Neural crest cell (in vitro differentiated cells): ENCODE results near the gene GDPD4. TPM values are rescaled to one million over a fixed set of nuclear protein-coding genes. Genes with fewer than 3 reads are reported as not detected.

Source experiments
- DNase-seq: peaks from one replicate; pipeline ENCODE4 v3.0.0; 2021; ENCODE audit warnings: low read depth, mixed read lengths, low spot score
- H3K27ac Mint-ChIP-seq: one replicate; pipeline ENCODE4 v1.8.0; 2021; ENCODE audit warnings: mild to moderate bottlenecking, mixed read lengths; ENCODE audit not compliant: unreplicated experiment
- H3K27me3 Mint-ChIP-seq: 2 replicates; pipeline ENCODE4 v1.8.0; 2021; ENCODE audit warnings: low read depth, mild to moderate bottlenecking, mixed read lengths
- H3K36me3 Mint-ChIP-seq: 2 replicates; pipeline ENCODE4 v1.8.0; 2021; ENCODE audit warnings: low read depth, mild to moderate bottlenecking, mixed read lengths
- H3K4me1 Mint-ChIP-seq: 2 replicates; pipeline ENCODE4 v1.8.0; 2021; ENCODE audit warnings: mixed read lengths
- H3K4me3 Mint-ChIP-seq: one replicate; pipeline ENCODE4 v1.8.0; 2021; ENCODE audit warnings: mild to moderate bottlenecking, mixed read lengths
- H3K9me3 Mint-ChIP-seq: 2 replicates; pipeline ENCODE4 v1.8.0; 2021; ENCODE audit warnings: mixed read lengths
- total RNA-seq: library from RNA; stranded (reverse); gene quantifications from 2 replicates; pipeline ENCODE4 v1.2.1, GENCODE V29; 2021
- TF ChIP-seq, protein P1 (sequence below): fragments of 200-600 bp; sonication (generic); conservative IDR thresholded peaks from 2 replicates; pipeline ENCODE4 v1.5.0; 2021; ENCODE audit warnings: antibody characterized with exemption, mild to moderate bottlenecking

The GDPD4 gene
- total RNA-seq, 1 donor from 2014 or later = not detected

DNA sequence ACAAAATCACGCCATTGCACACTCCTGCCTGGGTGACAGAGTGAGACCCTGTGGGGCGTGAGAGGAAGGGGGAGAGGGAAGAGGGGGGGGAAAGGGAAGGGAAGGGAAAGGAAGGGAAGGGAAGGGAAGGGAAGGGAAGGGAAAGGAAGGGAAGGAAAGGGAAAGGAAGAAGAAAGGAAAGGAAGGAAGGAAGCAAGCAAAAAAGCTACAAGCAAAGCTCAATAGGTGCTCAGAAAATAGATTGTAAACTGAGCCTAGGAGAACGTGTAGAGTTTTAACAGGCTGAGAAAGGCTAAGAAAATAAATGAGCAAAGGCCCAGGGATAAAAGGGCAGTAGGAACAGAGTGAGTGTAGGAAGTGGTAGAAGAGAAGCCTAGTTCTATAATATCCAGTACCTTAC lies 30.8 kb upstream of the GDPD4 start:
- H3K9me3 Mint-ChIP-seq = no peaks in the 10 kb centered on the region
- H3K27ac Mint-ChIP-seq = no peak overlapping the region
- H3K27me3 Mint-ChIP-seq = no peaks in the 10 kb centered on the region
- H3K36me3 Mint-ChIP-seq = peaks cover 35% of the 10 kb centered on the region
- H3K4me1 Mint-ChIP-seq = no peaks in the 10 kb centered on the region
- TF ChIP-seq, protein P1, sequence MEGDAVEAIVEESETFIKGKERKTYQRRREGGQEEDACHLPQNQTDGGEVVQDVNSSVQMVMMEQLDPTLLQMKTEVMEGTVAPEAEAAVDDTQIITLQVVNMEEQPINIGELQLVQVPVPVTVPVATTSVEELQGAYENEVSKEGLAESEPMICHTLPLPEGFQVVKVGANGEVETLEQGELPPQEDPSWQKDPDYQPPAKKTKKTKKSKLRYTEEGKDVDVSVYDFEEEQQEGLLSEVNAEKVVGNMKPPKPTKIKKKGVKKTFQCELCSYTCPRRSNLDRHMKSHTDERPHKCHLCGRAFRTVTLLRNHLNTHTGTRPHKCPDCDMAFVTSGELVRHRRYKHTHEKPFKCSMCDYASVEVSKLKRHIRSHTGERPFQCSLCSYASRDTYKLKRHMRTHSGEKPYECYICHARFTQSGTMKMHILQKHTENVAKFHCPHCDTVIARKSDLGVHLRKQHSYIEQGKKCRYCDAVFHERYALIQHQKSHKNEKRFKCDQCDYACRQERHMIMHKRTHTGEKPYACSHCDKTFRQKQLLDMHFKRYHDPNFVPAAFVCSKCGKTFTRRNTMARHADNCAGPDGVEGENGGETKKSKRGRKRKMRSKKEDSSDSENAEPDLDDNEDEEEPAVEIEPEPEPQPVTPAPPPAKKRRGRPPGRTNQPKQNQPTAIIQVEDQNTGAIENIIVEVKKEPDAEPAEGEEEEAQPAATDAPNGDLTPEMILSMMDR = no peak
- DNase-seq = no peak
- no peak overlapping the region for H3K4me3 Mint-ChIP-seq

DNA sequence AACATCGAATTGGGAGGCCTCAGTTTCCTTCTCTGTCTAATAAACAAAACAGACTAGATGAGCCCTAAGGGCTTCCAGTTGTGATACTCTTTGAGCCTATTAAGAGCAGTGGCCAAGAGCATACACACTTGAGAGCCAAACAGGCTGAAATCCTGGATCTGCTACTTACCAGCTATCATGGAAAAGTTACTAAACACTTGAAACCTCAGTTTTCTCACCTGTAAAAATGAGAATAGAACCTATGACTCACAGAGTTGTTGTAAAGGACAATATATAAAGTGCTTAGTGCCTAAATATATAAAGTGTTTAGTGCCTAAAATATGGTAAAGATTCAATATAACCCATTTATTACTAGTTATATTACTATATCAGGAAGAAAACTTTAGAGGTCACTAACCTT lies 23.7 kb upstream of the GDPD4 start:
- H3K27me3 Mint-ChIP-seq = no peaks in the 10 kb centered on the region
- H3K9me3 Mint-ChIP-seq = no peaks in the 10 kb centered on the region
- TF ChIP-seq, protein P1 = no peak
- no peak overlapping the region for H3K4me3 Mint-ChIP-seq
- peaks cover 29% of the 10 kb centered on the region for H3K36me3 Mint-ChIP-seq
- no peak overlapping the region for H3K27ac Mint-ChIP-seq
- H3K4me1 Mint-ChIP-seq = peaks cover 6% of the 10 kb centered on the region
- no peak for DNase-seq

DNA sequence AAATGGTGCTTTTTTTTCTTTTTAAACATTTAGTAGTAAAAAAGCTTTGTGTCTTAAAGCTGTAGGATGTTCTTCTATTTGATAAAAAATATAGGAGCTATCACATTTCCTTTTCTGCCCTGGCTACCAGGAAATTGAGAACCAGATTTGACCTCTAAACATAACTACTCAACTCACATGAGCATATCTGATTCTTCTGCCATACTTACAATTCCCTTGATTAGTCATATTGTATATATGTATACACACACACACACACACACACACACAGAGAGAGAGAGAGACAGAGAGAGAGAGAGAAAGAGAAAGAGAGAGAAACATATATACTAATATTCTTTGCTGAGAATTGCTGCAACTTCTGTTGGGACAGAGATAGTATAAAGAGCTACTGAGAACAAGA lies 23.0 kb upstream of the GDPD4 start:
- DNase-seq = no peak
- no peaks in the 10 kb centered on the region for H3K27me3 Mint-ChIP-seq
- no peak overlapping the region for H3K27ac Mint-ChIP-seq
- TF ChIP-seq, protein P1 = no peak
- peaks cover 29% of the 10 kb centered on the region for H3K36me3 Mint-ChIP-seq
- peaks cover 6% of the 10 kb centered on the region for H3K4me1 Mint-ChIP-seq
- H3K4me3 Mint-ChIP-seq = no peak overlapping the region
- H3K9me3 Mint-ChIP-seq = no peaks in the 10 kb centered on the region

DNA sequence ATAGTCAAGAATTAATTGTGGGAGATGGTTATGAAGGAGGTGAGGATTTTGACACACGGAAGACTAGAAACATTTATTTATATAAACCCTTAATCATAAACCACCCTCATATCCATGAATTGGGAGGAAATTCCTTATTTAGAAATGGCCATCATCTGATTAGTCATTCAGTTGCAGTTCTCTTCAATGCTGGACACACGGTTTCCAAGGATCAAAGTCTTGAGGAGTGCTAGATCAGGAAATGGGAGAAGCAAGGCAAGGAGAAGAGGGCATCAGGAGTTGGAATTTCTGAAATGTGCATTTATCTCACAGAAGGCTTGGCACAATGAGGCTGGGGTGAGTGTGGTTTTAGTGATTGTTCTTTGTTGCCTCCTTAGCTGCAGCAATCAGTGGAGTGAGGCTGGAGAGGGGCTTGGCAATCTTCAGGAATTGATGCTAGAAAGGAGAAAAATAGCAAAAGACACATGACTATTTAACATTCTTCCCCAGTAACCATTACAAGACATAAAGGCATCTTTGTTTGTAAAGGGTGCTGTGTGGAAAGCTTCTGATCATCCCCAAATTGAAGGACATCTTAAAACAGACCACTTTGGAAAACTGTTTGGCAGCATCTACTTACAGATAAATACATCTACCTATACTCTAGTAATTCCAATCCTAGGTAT lies 21.6 kb upstream of the GDPD4 start:
- Mint-ChIP-seq H3K36me3 (peaks cover 18% of the 10 kb centered on the region), H3K4me1 (peaks cover 6% of the 10 kb centered on the region), H3K27ac (peak overlapping the region; percentile 75), H3K9me3 (no peaks in the 10 kb centered on the region), H3K4me3 (no peak overlapping the region), H3K27me3 (no peaks in the 10 kb centered on the region)
- DNase-seq = no peak
- TF ChIP-seq, protein P1 = no peak

DNA sequence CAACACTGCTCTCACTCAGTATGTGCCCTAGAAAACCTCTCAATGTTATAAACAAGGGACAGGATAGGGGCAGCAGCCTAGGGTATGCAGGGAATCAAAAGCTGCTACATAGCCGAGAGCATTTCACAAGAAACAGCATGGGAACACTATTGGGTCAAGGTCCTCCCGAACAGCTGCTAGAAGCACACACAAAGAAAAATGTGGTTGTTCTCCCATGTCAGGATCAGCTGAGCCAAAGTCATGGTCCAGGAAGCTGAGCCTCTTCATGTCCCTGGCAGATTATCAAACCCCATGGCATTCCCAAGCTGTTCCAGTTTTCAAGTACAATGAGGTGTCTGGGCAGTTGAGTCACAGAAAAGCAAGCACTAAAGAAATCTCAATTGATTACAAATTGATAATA lies 21.0 kb upstream of the GDPD4 start:
- H3K4me1 Mint-ChIP-seq = peaks cover 6% of the 10 kb centered on the region
- no peaks in the 10 kb centered on the region for H3K27me3 Mint-ChIP-seq
- no peak overlapping the region for H3K27ac Mint-ChIP-seq
- TF ChIP-seq, protein P1 = no peak
- no peak for DNase-seq
- H3K4me3 Mint-ChIP-seq = no peak overlapping the region
- H3K36me3 Mint-ChIP-seq = peaks cover 15% of the 10 kb centered on the region
- no peaks in the 10 kb centered on the region for H3K9me3 Mint-ChIP-seq
